ENCODE data around the gene LIPH. TPM values are rescaled to one million over a fixed set of nuclear protein-coding genes. Genes with fewer than 3 reads are reported as not detected.
"Not testable (repeated sequence)": the region's sequence is repeated elsewhere in the genome, so short reads cannot be mapped to it uniquely, and the experiment has no call there.

Gene LIPH
- polyA plus RNA-seq, 3 donors from 2014 or later, result 0.38 to 0.97 (median 0.45) TPM

- peaks cover 3 to 15% (median 10%) of the 10 kb centered on the region in 3 donors for H3K36me3 Mint-ChIP-seq
- peaks cover 0 to 10% (median 3%) of the 10 kb centered on the region in 3 donors for H3K27me3 Mint-ChIP-seq (ENCODE audit: low read depth in 3 of 3)
- H3K9me3 Mint-ChIP-seq, result no peaks in the 10 kb centered on the region
- DNase-seq, result peak; percentile 86 to 88 (median 86)
- H3K27ac Mint-ChIP-seq, result peak within 1 kb of the TSS; percentile 78 to 91 (median 88)
- H3K4me3 Mint-ChIP-seq, result peak within 1 kb of the TSS; percentile 93 to 98 (median 94)
- H3K4me1 Mint-ChIP-seq, result peaks cover 27 to 39% of the 10 kb centered on the region in 2 donors
Observed at GRCh38 chr3:185498503-185499396, 53.6 kb downstream of the LIPH start, which contains the start of gene TMEM41A. TMEM41A (minus strand) TSS chr3:185499035; CDS start chr3:185498961, 74 bp downstream.

- H3K4me3 Mint-ChIP-seq, result no peak overlapping the region
- H3K27me3 Mint-ChIP-seq (ENCODE audit: low read depth in 3 of 3), result no peaks in the 10 kb centered on the region
- H3K27ac Mint-ChIP-seq, result no peak overlapping the region
- H3K4me1 Mint-ChIP-seq, result peaks cover 7 to 14% of the 10 kb centered on the region in 2 donors
- H3K9me3 Mint-ChIP-seq, result no peaks in the 10 kb centered on the region
- DNase-seq, result no peak
- peaks cover 22 to 53% (median 27%) of the 10 kb centered on the region in 3 donors for H3K36me3 Mint-ChIP-seq
Observed at GRCh38 chr3:185490241-185490640, 62.1 kb downstream of the LIPH start.

DNA sequence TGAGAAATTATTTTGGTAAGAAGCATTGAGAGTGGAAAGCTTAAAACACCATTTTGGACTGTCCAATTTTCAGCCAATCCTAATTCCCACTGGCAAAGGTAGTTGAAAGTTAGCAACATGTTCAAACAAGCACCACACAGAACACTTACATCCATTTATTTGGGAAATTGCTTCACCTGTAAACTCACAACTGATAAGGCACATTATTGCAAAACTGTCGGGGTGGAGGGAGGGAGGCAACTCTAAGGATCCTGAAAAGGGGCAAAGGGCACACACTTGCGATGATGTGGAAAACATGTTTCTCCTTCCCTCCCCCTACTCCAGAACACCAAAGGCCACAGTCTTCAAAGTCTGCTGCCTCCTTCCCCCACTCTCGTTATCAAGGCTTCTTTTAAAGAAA lies 62.9 kb downstream of the LIPH start:
- peaks cover 7 to 13% of the 10 kb centered on the region in 2 donors for H3K4me1 Mint-ChIP-seq
- no peak overlapping the region for H3K27ac Mint-ChIP-seq
- no peaks in the 10 kb centered on the region for H3K9me3 Mint-ChIP-seq

GRCh38 chr3:185488465-185488864 lies 63.9 kb downstream of the LIPH start:
- Mint-ChIP-seq H3K4me1 (peaks cover 7 to 9% of the 10 kb centered on the region in 2 donors), H3K27ac (no peak overlapping the region), H3K4me3 (no peak overlapping the region), H3K27me3 (ENCODE audit: low read depth in 3 of 3) (no peaks in the 10 kb centered on the region), H3K9me3 (no peaks in the 10 kb centered on the region), H3K36me3 (peaks cover 18 to 42% (median 19%) of the 10 kb centered on the region in 3 donors)
- DNase-seq, result no peak

More for the DNA sequence above, 62.9 kb downstream of the LIPH start:
- no peak for DNase-seq
- H3K36me3 Mint-ChIP-seq, result peaks cover 19 to 49% (median 24%) of the 10 kb centered on the region in 3 donors
- H3K27me3 Mint-ChIP-seq (ENCODE audit: low read depth in 3 of 3), result no peaks in the 10 kb centered on the region
- H3K4me3 Mint-ChIP-seq, result no peak overlapping the region

GRCh38 chr3:185486394-185486793 lies 66.0 kb downstream of the LIPH start:
- Mint-ChIP-seq H3K9me3 (no peaks in the 10 kb centered on the region), H3K27ac (no peak overlapping the region), H3K36me3 (peaks cover 18 to 46% (median 21%) of the 10 kb centered on the region in 3 donors), H3K4me1 (peaks cover 17 to 20% of the 10 kb centered on the region in 2 donors), H3K27me3 (ENCODE audit: low read depth in 3 of 3) (peaks cover 0 to 2% (median 0%) of the 10 kb centered on the region in 3 donors), H3K4me3 (no peak overlapping the region)
- no peak for DNase-seq

- Mint-ChIP-seq H3K27ac (no peak overlapping the region), H3K4me3 (no peak overlapping the region), H3K27me3 (ENCODE audit: low read depth in 3 of 3) (peaks cover 0 to 2% (median 0%) of the 10 kb centered on the region in 3 donors), H3K4me1 (peaks cover 15 to 17% of the 10 kb centered on the region in 2 donors), H3K36me3 (peaks cover 13 to 44% (median 26%) of the 10 kb centered on the region in 3 donors), H3K9me3 (no peaks in the 10 kb centered on the region)
- DNase-seq, result no peak
Observed at GRCh38 chr3:185484296-185484695, 68.1 kb downstream of the LIPH start.

- H3K27me3 Mint-ChIP-seq (ENCODE audit: low read depth in 3 of 3), result peaks cover 0 to 5% (median 0%) of the 10 kb centered on the region in 3 donors
- no peaks in the 10 kb centered on the region for H3K9me3 Mint-ChIP-seq
- peaks cover 15 to 17% of the 10 kb centered on the region in 2 donors for H3K4me1 Mint-ChIP-seq
- peaks cover 16 to 40% (median 38%) of the 10 kb centered on the region in 3 donors for H3K36me3 Mint-ChIP-seq
- DNase-seq, result no peak
- no peak overlapping the region for H3K4me3 Mint-ChIP-seq
- no peak overlapping the region for H3K27ac Mint-ChIP-seq
Observed at GRCh38 chr3:185479373-185479945, 72.9 kb downstream of the LIPH start.

GRCh38 chr3:185477316-185477715 lies 75.1 kb downstream of the LIPH start:
- no peak overlapping the region for H3K4me3 Mint-ChIP-seq
- peaks cover 19 to 46% (median 40%) of the 10 kb centered on the region in 3 donors for H3K36me3 Mint-ChIP-seq
- DNase-seq, result no peak
- no peak overlapping the region for H3K27ac Mint-ChIP-seq
- no peaks in the 10 kb centered on the region for H3K9me3 Mint-ChIP-seq
- H3K27me3 Mint-ChIP-seq (ENCODE audit: low read depth in 3 of 3), result peaks cover 0 to 3% (median 0%) of the 10 kb centered on the region in 3 donors
- peaks cover 3 to 4% of the 10 kb centered on the region in 2 donors for H3K4me1 Mint-ChIP-seq

GRCh38 chr3:185474922-185475321 lies 77.5 kb downstream of the LIPH start:
- H3K9me3 Mint-ChIP-seq; DNase-seq; H3K27me3 Mint-ChIP-seq (ENCODE audit: low read depth in 3 of 3); H3K4me1 Mint-ChIP-seq; H3K27ac Mint-ChIP-seq; H3K4me3 Mint-ChIP-seq: not testable (repeated sequence)
- H3K36me3 Mint-ChIP-seq, result peaks cover 18 to 36% (median 32%) of the 10 kb centered on the region in 3 donors

DNA sequence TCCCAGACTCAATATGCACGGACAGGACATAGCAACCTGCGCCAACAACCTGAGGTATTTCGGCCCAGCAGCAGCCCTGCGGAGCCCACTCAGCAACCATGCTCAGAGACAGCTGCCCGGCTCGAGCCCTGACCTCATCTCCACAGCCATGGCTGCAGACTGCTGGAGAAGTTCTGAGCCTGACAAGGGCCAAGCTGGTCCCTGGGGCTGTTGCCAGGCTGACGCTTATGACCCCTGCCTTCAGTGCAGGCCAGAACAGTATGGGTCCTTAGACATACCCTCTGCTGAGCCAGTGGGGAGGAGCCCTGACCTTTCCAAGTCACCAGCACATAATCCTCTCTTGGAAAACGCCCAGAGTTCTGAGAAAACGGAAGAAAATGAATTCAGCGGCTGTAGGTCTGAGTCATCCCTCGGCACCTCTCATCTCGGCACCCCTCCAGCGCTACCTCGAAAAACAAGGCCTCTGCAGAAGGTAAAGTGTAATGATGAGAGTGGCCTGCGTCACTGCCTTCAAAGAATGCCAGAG lies 79.0 kb downstream of the LIPH start:
- Mint-ChIP-seq H3K36me3 (peaks cover 18 to 29% (median 21%) of the 10 kb centered on the region in 3 donors), H3K9me3 (no peaks in the 10 kb centered on the region), H3K4me3 (no peak overlapping the region), H3K4me1 (no peaks in the 10 kb centered on the region), H3K27ac (no peak overlapping the region), H3K27me3 (ENCODE audit: low read depth in 3 of 3) (peaks cover 0 to 4% (median 0%) of the 10 kb centered on the region in 3 donors)
- no peak for DNase-seq

DNA sequence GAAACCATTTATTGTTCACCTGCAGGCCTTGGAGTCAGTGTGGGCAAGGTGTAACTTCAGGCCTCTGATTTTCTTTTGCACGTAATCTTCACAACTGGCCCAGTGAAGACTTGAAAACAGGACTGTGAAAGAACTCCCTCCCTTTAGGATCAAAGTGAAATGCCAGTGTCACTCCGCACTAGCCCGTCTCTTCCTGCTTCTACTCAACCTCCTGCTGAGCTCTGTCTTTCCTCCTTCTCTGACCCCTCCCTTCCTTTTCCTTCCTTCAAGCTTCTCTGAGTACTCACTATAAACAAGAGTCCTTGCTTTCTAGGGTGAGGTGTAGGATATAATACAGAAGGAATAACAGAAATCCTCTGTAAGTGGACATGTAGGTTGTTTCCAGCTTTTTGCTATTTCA lies 82.1 kb downstream of the LIPH start:
- Mint-ChIP-seq H3K9me3 (no peaks in the 10 kb centered on the region), H3K4me1 (no peaks in the 10 kb centered on the region), H3K27ac (no peak overlapping the region), H3K36me3 (peaks cover 17 to 20% (median 18%) of the 10 kb centered on the region in 3 donors), H3K4me3 (no peak overlapping the region), H3K27me3 (ENCODE audit: low read depth in 3 of 3) (peaks cover 0 to 4% (median 0%) of the 10 kb centered on the region in 3 donors)
- DNase-seq, result no peak

GRCh38 chr3:185469542-185469941 lies 82.8 kb downstream of the LIPH start:
- H3K4me1 Mint-ChIP-seq, result no peaks in the 10 kb centered on the region
- H3K27ac Mint-ChIP-seq, result peak overlapping the region in 1 of 6 donors; percentile 74
- peaks cover 0 to 2% (median 0%) of the 10 kb centered on the region in 3 donors for H3K27me3 Mint-ChIP-seq (ENCODE audit: low read depth in 3 of 3)
- H3K4me3 Mint-ChIP-seq, result no peak overlapping the region
- H3K9me3 Mint-ChIP-seq, result no peaks in the 10 kb centered on the region
- no peak for DNase-seq
- H3K36me3 Mint-ChIP-seq, result peaks cover 14 to 16% (median 14%) of the 10 kb centered on the region in 3 donors

DNA sequence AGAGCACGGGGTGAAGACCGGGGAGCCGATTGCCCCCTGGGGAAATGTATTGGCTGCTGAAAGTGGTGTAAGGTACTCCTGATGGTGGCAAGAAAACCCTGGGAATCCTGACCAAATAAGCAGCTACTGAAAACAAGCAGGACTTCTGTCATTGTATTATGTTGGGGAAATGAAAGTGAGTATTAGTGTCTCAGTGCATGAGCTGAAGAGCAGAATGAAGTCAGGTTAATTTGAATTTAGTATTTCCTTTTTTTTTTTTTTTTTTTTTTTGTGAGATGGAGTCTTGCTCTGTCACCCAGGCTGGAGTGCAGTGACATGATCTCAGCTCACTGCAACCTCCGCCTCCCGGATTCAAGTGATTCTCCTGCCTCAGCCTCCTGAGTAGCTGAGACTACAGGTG lies 86.3 kb downstream of the LIPH start:
- H3K4me1 Mint-ChIP-seq, result not testable (repeated sequence)

GRCh38 chr3:185465471-185465870 lies 86.9 kb downstream of the LIPH start:
- no peak for DNase-seq
- Mint-ChIP-seq H3K27me3 (ENCODE audit: low read depth in 3 of 3) (peaks cover 0 to 5% (median 0%) of the 10 kb centered on the region in 3 donors), H3K4me3 (no peak overlapping the region), H3K27ac (no peak overlapping the region), H3K36me3 (peaks cover 10 to 14% (median 10%) of the 10 kb centered on the region in 3 donors), H3K4me1 (no peaks in the 10 kb centered on the region), H3K9me3 (no peaks in the 10 kb centered on the region)

More for the DNA sequence above, 86.3 kb downstream of the LIPH start:
- DNase-seq; H3K27me3 Mint-ChIP-seq (ENCODE audit: low read depth in 3 of 3); H3K4me3 Mint-ChIP-seq; H3K9me3 Mint-ChIP-seq; H3K27ac Mint-ChIP-seq: not testable (repeated sequence)
- peaks cover 10 to 14% (median 10%) of the 10 kb centered on the region in 3 donors for H3K36me3 Mint-ChIP-seq

All from immature natural killer cell (primary cell).